ENCODE measurements around the gene JMJD7. TPM values are rescaled to one million over a fixed set of nuclear protein-coding genes. Genes with fewer than 3 reads are reported as not detected.

The JMJD7 gene
- total and polyA plus RNA-seq, 9 of the 15 experiments (the other 6 are each of a cell fraction or from before 2014, with no cell fraction given), result 1.2 to 13.9 (median 6.1) TPM

GRCh38 chr15:41789662-41790061 lies 38.2 kb upstream of the JMJD7 start (continued):
- TF ChIP-seq NR0B1 (IDR thresholded peaks at IDR 0.05; ENCODE audit: partially characterized antibody) (no peak), ZNF507 (tag; conservative IDR thresholded peaks at IDR 0.05) (no peak), NFXL1 (CRISPR knock-in tag; IDR thresholded peaks at IDR 0.05) (no peak), AFF4 (CRISPR knock-in tag; IDR thresholded peaks at IDR 0.05) (no peak), CHD4 (IDR thresholded peaks at IDR 0.05; ENCODE audit: insufficient read depth, insufficient replicate concordance, low read depth, low read length, poor library complexity, severe bottlenecking) (no peak), ARID4B (CRISPR knock-in tag; IDR thresholded peaks at IDR 0.05) (no peak)
